Activated CD8-positive, alpha-beta memory T cell treated with anti-CD3 and anti-CD28 coated beads, Interleukin-2, amount 50 U/mL, for 4 hours (primary cell): ENCODE results near the gene NUFIP1.
"Not testable (repeated sequence)": the region's sequence is repeated elsewhere in the genome, so short reads cannot be mapped to it uniquely, and the experiment has no call there.

Source experiments
- DNase-seq: peaks from one replicate; pipeline ENCODE4 v3.0.0-alpha.2; 2020

The NUFIP1 gene

GRCh38 chr13:44969551-44970484 is 19.5 kb downstream of the NUFIP1 start:
- DNase-seq: no peak

GRCh38 chr13:44968434-44968815 is 20.8 kb downstream of the NUFIP1 start:
- no peak for DNase-seq

- DNase-seq: no peak
These were observed 21.4 kb downstream of the NUFIP1 start for GRCh38 chr13:44967704-44968433.

- no peak for DNase-seq
These were observed 27.3 kb downstream of the NUFIP1 start for GRCh38 chr13:44961997-44962396.

GRCh38 chr13:44955406-44955805 is 33.9 kb downstream of the NUFIP1 start:
- DNase-seq: no peak

- no peak for DNase-seq
These were observed 35.0 kb downstream of the NUFIP1 start for GRCh38 chr13:44954224-44954623.

GRCh38 chr13:44952671-44953070 is 36.6 kb downstream of the NUFIP1 start:
- no peak for DNase-seq

GRCh38 chr13:44951184-44951583 is 38.1 kb downstream of the NUFIP1 start:
- no peak for DNase-seq

- not testable (repeated sequence) for DNase-seq
These were observed 45.9 kb downstream of the NUFIP1 start for GRCh38 chr13:44943411-44943810.

GRCh38 chr13:44938854-44939253 is 50.4 kb downstream of the NUFIP1 start:
- no peak for DNase-seq

GRCh38 chr13:44936246-44936645 is 53.0 kb downstream of the NUFIP1 start:
- DNase-seq: no peak

- DNase-seq: no peak
These were observed 54.5 kb downstream of the NUFIP1 start for GRCh38 chr13:44934724-44935123.

GRCh38 chr13:44932850-44933251 is 56.4 kb downstream of the NUFIP1 start:
- no peak for DNase-seq

GRCh38 chr13:44932171-44932849 is 57.0 kb downstream of the NUFIP1 start:
- no peak for DNase-seq

- no peak for DNase-seq
These were observed 58.2 kb downstream of the NUFIP1 start for GRCh38 chr13:44930963-44931623.

- DNase-seq: no peak
These were observed 59.0 kb downstream of the NUFIP1 start for GRCh38 chr13:44930280-44930679.

GRCh38 chr13:44929692-44930091 is 59.6 kb downstream of the NUFIP1 start:
- no peak for DNase-seq

- DNase-seq: no peak
These were observed 61.3 kb downstream of the NUFIP1 start for GRCh38 chr13:44927968-44928367.

GRCh38 chr13:44921931-44922758 is 67.1 kb downstream of the NUFIP1 start:
- no peak for DNase-seq

GRCh38 chr13:44921246-44921877 is 67.9 kb downstream of the NUFIP1 start:
- no peak for DNase-seq

- DNase-seq: no peak
These were observed 69.3 kb downstream of the NUFIP1 start for GRCh38 chr13:44920013-44920412.
